AG04450 (cell line): Measurements from ENCODE around the gene LMLN. TPM values are rescaled to one million over a fixed set of nuclear protein-coding genes. Genes with fewer than 3 reads are reported as not detected.
"Not testable (repeated sequence)": the region's sequence is repeated elsewhere in the genome, so short reads cannot be mapped to it uniquely, and the experiment has no call there.

ENCODE experiments used
- CTCF ChIA-PET: fragments of 300-600, 350-600 bp; formaldehyde crosslinking; extraction: SDS; loops from one replicate; lab custom pipeline; 2022; ENCODE audit warnings: antibody characterized with exemption, inconsistent platforms; lab: Charles Lee
- POLR2A ChIA-PET: fragments of 350-600 bp; formaldehyde crosslinking; extraction: SDS; loops from one replicate; lab custom pipeline; 2021; ENCODE audit warnings: antibody characterized with exemption, inconsistent platforms; lab: Yijun Ruan, JAX
- DNase-seq: peaks from one replicate; pipeline ENCODE4 v3.0.0-alpha.2; 2011; ENCODE audit warnings: low read depth, low spot score
- H3K27ac ChIP-seq: one replicate; pipeline ENCODE4 v1.5.1; 2012; ENCODE audit warnings: low read depth, low read length, control low read depth
- H3K27me3 ChIP-seq: one replicate; pipeline ENCODE4 v1.6.0; 2012; ENCODE audit warnings: low read length; ENCODE audit not compliant: control insufficient read depth, insufficient read depth
- H3K4me3 ChIP-seq: 2 replicates; pipeline ENCODE4 v1.5.1; 2011; ENCODE audit warnings: mild to moderate bottlenecking, low read depth, low read length, control low read depth
- H3K9me3 ChIP-seq: 2 replicates; pipeline ENCODE4 v1.5.1; 2012; ENCODE audit warnings: low read length; ENCODE audit not compliant: control insufficient read depth, insufficient read depth
- CTCF ChIP-seq: IDR thresholded peaks from 2 replicates; pipeline ENCODE4 v1.5.1; 2011; ENCODE audit warnings: low read depth, low read length, control low read depth, inconsistent platforms
- polyA plus RNA-seq: library from polyadenylated mRNA; depleted of rRNA; stranded (reverse); fragments of >200 nt; gene quantifications from 2 replicates; pipeline ENCODE4 v1.2.3, GENCODE V29; 2011

LMLN gene
- polyA plus RNA-seq, 1 experiment, result 6.4 TPM

GRCh38 chr3:198081421-198081844 lies 121.4 kb downstream of the LMLN start:
- CTCF ChIA-PET, result interaction anchor here (0.7 to 3.1 kb wide), 10 partner anchors 7 to 176 kb away, joined by 3 to 25 read pairs (median 6); no protein-coding TSS in a partner anchor
- Histone ChIP-seq H3K27ac (no peak overlapping the region), H3K4me3 (no peak overlapping the region), H3K9me3 (peaks cover 3% of the 10 kb centered on the region; the same call in 1 of the 2 replicates), H3K27me3 (peaks cover 38% of the 10 kb centered on the region)
- POLR2A ChIA-PET, result no interaction called here
- no peak for DNase-seq
- TF ChIP-seq CTCF, result no peak

GRCh38 chr3:198082226-198082625 lies 122.2 kb downstream of the LMLN start:
- H3K9me3 ChIP-seq, DNase-seq, POLR2A ChIA-PET, H3K4me3 ChIP-seq, H3K27ac ChIP-seq: not testable (repeated sequence)
- CTCF ChIA-PET, result interaction anchor here (0.8 to 1.3 kb wide), 2 partner anchors 11 to 62 kb away, joined by 3 read pairs; no protein-coding TSS in a partner anchor
- peaks cover 39% of the 10 kb centered on the region for H3K27me3 ChIP-seq

- no peak overlapping the region for H3K4me3 ChIP-seq
- no peaks in the 10 kb centered on the region for H3K9me3 ChIP-seq
- ChIA-PET CTCF (interaction anchor here (1.2 kb wide), 1 partner anchor 8 kb away, joined by 7 read pairs; no protein-coding TSS in a partner anchor), POLR2A (no interaction called here)
- no peak overlapping the region for H3K27ac ChIP-seq
- TF ChIP-seq CTCF, result no peak
- no peak for DNase-seq
- H3K27me3 ChIP-seq, result peaks cover 19% of the 10 kb centered on the region
Measured at GRCh38 chr3:198088421-198088955, 128.5 kb downstream of the LMLN start.

DNA sequence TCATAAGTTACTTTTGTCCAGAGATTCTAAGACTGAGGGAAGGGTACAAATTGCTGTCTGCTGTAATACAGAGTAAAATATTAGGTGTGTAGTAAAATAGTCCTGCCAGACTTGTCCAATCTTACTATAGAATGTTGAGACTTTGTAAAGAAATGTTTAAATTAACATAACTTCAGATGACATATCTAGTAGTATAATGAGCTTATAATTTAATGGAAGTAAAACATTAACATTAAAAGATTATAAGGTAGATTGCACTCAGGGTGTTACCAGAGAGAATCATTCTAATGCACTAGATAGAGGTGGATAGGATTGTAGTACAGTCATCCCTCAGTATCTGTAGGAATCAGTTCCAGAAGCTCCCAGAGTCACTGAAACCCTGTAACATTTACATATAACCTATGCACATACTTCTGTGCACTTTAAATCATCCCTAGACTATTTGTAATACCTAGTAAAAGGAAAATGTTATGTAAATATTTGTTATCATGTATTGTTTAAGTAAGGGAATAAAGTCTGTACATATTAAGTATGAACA lies 130.8 kb downstream of the LMLN start:
- DNase-seq, result no peak
- ChIA-PET CTCF (interaction anchor here (2.6 kb wide), 1 partner anchor 11 kb away, joined by 14 read pairs; no protein-coding TSS in a partner anchor), POLR2A (no interaction called here)
- no peaks in the 10 kb centered on the region for H3K9me3 ChIP-seq
- H3K27me3 ChIP-seq, result peaks cover 25% of the 10 kb centered on the region
- no peak for TF ChIP-seq CTCF
- H3K27ac ChIP-seq, result no peak overlapping the region
- H3K4me3 ChIP-seq, result no peak overlapping the region

DNA sequence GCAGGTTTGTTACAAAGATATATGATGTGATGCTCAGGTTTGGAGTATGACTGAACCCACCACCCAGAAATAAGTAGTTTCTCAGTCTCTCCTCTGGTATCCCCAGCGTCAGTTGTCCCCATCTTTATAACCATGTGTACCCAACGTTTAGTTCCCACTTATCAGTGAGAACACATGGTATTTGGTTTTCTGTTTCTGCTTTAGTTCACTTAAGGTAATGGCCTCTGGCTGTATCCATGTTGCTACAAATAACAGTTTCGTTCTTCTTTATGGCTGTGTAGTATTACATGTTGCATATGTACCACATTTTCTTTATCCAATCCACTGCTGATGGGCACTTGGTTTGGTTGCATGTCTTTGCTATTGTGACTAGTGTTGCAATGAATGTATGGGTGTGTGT lies 132.3 kb downstream of the LMLN start:
- CTCF ChIA-PET, result interaction anchor here (0.6 kb wide), 1 partner anchor 21 kb away, joined by 3 read pairs; no protein-coding TSS in a partner anchor
- no peak overlapping the region for H3K27ac ChIP-seq
- peaks cover 21% of the 10 kb centered on the region for H3K27me3 ChIP-seq
- DNase-seq, result no peak
- no peaks in the 10 kb centered on the region for H3K9me3 ChIP-seq
- POLR2A ChIA-PET, result no interaction called here
- no peak for TF ChIP-seq CTCF
- H3K4me3 ChIP-seq, result no peak overlapping the region
